ENCODE data around the gene RABIF.
"Not testable (repeated sequence)": the region's sequence is repeated elsewhere in the genome, so short reads cannot be mapped to it uniquely, and the experiment has no call there.

Gene RABIF

DNA sequence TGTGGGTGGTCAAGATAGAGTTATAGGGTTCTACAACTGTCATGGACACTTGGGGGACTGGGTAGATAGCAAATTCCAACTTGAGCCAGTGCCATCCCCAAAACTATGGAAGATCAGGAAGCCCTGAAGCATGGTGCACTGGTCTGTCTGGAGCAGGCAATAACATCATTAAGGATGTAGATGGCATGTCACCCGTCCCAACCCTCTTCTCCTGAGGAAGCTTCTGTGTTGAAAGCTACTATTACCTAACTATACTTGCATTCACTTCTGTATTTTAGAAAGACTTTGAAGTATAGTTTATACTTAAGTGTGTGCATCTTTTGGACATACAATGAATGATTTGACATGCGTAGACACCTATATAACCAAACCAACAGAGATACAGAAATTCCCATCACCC lies 32.9 kb downstream of the RABIF start:
- H3K36me3 Mint-ChIP-seq: no peaks in the 10 kb centered on the region
- no peak overlapping the region for H3K4me3 Mint-ChIP-seq
- ATAC-seq: no peak
- peaks cover 4% of the 10 kb centered on the region for H3K4me1 Mint-ChIP-seq
- no peak overlapping the region for H3K27ac Mint-ChIP-seq
- no peaks in the 10 kb centered on the region for H3K27me3 Mint-ChIP-seq
- H3K9me3 Mint-ChIP-seq: no peaks in the 10 kb centered on the region

DNA sequence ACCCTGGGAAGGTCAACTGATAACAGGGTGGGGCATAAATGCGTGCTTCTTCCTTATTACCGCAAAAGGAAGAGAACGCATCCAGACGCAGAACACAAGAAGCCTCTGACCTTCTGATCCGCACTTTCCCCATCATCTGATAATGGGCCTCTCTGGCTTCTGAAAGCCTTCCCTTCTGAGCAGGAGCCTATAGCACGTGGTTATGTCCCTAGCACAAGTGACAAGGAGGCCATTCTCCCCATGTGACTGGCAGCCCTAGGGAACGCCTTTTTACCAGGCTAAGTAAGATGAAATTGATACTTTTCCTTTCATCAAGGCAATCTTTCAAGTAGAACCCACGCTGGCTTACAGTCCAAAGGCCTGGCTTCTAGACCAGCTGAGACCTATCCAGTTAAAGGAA lies 34.2 kb downstream of the RABIF start:
- H3K36me3 Mint-ChIP-seq: no peaks in the 10 kb centered on the region
- no peak overlapping the region for H3K27ac Mint-ChIP-seq
- no peaks in the 10 kb centered on the region for H3K27me3 Mint-ChIP-seq
- no peak for ATAC-seq
- H3K4me1 Mint-ChIP-seq: peaks cover 10% of the 10 kb centered on the region
- no peaks in the 10 kb centered on the region for H3K9me3 Mint-ChIP-seq
- H3K4me3 Mint-ChIP-seq: no peak overlapping the region

DNA sequence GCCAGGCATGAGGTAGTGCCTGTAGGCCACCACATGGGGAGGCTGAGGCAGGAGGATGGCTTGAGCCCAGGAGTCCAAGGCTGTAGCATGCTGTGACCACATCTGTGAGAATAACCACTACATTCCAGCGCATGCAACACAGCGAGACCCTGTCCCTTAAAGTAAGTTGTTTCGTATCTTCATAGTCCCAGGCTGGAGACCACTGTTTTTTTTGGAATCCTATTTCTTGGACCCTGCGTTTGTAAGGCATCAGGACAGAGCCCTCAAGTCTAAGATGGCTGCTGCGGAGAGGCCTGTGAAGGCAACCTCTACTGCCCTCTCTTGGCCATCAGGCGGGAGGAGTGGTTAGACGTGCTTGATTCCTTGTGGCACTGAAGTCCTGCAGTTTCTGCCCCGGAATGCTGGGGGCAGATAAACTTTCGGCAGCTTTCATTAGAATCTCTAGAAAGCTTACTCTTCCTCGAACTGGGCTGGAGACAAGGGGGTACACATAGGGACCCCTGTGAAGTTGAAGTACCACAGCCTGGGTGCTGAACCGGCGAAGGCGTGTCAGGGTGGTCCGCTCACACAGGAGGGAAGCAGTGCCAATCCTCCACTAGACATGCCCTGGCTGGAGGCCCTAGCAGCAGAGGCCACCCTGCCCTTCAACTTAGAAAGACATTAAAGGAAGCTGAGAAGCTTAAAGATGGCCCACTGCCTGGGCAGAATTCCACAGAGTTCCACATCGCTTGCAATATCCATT lies 36.6 kb downstream of the RABIF start:
- H3K36me3 Mint-ChIP-seq: no peaks in the 10 kb centered on the region
- H3K27ac Mint-ChIP-seq: no peak overlapping the region
- H3K27me3 Mint-ChIP-seq: no peaks in the 10 kb centered on the region
- H3K4me1 Mint-ChIP-seq: peaks cover 27% of the 10 kb centered on the region
- H3K9me3 Mint-ChIP-seq: no peaks in the 10 kb centered on the region
- no peak overlapping the region for H3K4me3 Mint-ChIP-seq
- no peak for ATAC-seq

DNA sequence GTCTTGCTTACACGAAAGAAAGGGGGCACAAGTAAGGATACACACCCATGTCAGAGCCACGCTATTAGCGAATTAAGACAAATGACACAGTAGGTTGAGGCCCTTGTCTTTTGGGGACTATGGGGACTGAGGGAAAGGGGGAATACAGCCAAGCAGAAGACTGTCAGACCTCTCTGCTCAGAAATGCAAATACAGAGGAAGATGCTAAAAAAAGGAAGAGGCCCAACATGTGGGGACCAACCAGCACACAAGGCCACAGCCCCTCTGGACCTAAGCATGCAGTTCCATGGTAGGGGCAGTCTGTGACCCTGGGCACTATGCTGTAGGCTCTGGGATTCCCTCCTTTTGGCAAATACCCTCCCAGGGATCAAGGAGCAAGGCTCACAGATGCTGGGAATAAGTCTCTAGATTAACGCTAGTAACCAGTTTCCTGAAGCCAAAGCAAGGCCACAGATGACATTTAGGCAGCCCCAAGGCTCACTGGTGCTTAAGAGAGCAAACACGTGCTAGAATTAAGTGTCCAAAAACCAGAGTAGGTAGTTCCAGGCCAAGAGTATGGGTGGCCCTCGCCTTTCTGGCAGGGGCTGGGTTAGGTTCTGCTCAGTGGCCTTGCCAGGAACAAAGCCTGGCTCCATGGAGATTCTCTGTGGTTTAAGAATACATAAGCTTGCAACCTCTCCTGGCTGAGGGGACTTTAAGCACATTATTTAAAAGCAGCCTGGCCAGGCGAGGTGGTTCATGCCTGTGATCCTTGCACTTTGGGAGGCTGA lies 38.2 kb downstream of the RABIF start:
- Mint-ChIP-seq H3K4me1 (peaks cover 27% of the 10 kb centered on the region), H3K27ac (peak overlapping the region; percentile 61), H3K27me3 (no peaks in the 10 kb centered on the region), H3K4me3 (no peak overlapping the region), H3K9me3 (no peaks in the 10 kb centered on the region), H3K36me3 (no peaks in the 10 kb centered on the region)
- ATAC-seq: no peak

DNA sequence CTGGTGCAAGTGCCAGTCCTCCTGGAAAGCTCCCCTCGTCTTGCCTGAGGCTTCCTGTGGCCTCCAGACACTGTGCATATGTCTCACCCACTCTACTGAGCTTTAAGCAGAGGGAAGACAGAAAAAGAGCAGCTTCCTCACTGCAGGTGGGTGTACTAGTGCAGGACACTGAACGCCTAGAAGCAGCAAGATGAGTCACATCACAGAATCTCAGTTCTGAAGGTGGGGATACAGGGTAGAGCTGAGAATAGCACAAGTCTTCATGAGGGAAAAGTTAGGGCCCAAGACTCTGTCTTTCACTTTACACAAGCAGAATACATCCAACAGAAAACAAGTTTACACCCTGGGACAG lies 40.8 kb downstream of the RABIF start:
- Mint-ChIP-seq H3K9me3 (no peaks in the 10 kb centered on the region), H3K27me3 (no peaks in the 10 kb centered on the region), H3K27ac (no peak overlapping the region), H3K4me1 (peaks cover 27% of the 10 kb centered on the region), H3K36me3 (no peaks in the 10 kb centered on the region), H3K4me3 (no peak overlapping the region)
- peak; percentile 90 for ATAC-seq

DNA sequence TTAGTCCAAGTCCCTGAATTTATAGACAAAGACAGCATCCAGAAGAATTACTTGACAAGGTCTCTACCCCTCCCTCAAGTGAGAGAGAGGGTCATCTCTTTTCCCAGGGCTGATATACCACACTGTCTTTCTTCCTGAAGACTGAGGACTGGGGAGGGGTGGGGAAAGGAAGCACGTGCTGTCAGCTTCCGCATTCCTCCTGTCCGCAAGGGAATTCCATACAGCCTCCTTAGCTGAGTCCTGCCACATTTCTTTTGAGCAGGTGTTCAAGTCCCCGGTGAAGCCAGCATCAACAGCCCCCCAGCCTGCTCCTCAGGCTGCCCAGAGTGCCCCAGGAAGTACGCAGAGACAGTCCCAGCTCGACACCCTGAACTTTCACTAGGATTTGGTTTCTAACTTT lies 44.0 kb downstream of the RABIF start:
- ATAC-seq: no peak
- no peaks in the 10 kb centered on the region for H3K9me3 Mint-ChIP-seq
- no peak overlapping the region for H3K27ac Mint-ChIP-seq
- H3K4me3 Mint-ChIP-seq: no peak overlapping the region
- no peaks in the 10 kb centered on the region for H3K36me3 Mint-ChIP-seq
- H3K27me3 Mint-ChIP-seq: no peaks in the 10 kb centered on the region
- H3K4me1 Mint-ChIP-seq: peaks cover 18% of the 10 kb centered on the region

DNA sequence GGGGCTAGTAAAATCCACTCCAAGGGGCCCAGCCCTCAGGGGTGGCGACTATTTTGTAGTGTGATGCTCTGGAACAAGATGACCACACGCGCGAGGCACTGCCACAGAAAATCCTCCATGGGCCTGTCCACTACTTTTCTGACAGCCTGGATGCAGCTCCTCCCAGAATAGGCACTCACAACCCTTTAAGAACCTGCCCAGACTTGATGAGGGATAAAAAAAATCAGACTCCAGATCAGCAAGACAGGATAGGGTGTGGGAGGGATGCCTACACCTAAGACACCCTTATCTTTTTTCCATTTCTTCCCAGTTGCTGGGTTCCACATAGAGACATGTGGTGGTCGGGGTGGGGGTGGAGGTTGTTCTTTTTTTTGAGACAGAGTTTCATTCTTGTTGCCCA lies 44.7 kb downstream of the RABIF start:
- ATAC-seq: no peak
- H3K27me3 Mint-ChIP-seq: no peaks in the 10 kb centered on the region

DNA sequence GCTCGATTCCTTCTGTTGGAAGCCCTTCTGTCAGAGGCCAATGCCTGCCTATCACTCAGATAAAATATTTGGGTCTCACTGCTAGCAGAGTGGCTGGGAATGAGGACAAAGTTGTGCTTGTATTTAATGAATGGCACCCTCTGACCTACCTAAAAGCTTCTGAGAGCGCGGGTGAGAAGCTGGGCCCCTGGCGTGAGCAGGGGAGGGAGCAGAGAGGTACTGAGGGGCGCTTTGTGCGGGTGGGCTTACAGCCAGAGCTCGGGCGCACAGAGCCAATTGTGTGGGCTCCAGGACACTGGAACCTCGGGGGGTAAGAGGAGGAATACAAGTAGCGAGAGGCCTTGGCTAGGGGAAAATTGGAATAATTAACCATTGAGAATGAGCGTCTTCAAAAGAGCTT lies 45.9 kb downstream of the RABIF start:
- Mint-ChIP-seq H3K9me3 (no peaks in the 10 kb centered on the region), H3K36me3 (no peaks in the 10 kb centered on the region), H3K27ac (no peak overlapping the region), H3K4me1 (peaks cover 4% of the 10 kb centered on the region), H3K27me3 (peaks cover 2% of the 10 kb centered on the region), H3K4me3 (no peak overlapping the region)
- ATAC-seq: no peak

More for the DNA sequence above, 44.7 kb downstream of the RABIF start:
- peaks cover 13% of the 10 kb centered on the region for H3K4me1 Mint-ChIP-seq
- no peaks in the 10 kb centered on the region for H3K36me3 Mint-ChIP-seq
- no peaks in the 10 kb centered on the region for H3K9me3 Mint-ChIP-seq
- no peak overlapping the region for H3K4me3 Mint-ChIP-seq
- H3K27ac Mint-ChIP-seq: no peak overlapping the region

DNA sequence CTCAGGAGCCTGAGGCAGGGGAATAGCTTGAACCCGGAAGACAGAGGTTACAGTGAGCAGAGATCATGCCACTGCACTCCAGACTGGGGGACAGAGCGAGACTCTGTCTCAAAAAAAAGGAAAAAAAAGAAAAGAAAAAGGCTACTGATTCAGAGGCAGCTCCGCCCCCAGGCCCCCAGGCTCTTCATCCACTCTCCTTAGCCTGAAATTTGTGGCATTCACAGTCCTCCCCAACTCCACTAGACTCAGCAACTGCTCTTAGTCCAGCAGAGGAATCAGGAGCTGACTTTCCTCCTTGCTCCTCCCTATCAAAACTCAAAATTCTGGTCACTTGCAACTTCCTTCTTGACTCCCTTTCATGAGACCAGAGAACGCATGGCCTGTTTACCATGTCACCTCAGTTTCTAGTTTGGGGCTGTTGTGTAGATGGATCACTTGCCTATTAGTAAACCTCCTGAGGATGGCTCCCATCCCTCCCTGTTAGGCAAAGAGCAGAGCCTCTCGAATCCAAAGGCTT lies 51.1 kb downstream of the RABIF start:
- no peaks in the 10 kb centered on the region for H3K36me3 Mint-ChIP-seq
- no peaks in the 10 kb centered on the region for H3K9me3 Mint-ChIP-seq
- ATAC-seq: no peak
- peaks cover 29% of the 10 kb centered on the region for H3K4me1 Mint-ChIP-seq
- peaks cover 8% of the 10 kb centered on the region for H3K27me3 Mint-ChIP-seq
- H3K27ac Mint-ChIP-seq: no peak overlapping the region
- H3K4me3 Mint-ChIP-seq: no peak overlapping the region

DNA sequence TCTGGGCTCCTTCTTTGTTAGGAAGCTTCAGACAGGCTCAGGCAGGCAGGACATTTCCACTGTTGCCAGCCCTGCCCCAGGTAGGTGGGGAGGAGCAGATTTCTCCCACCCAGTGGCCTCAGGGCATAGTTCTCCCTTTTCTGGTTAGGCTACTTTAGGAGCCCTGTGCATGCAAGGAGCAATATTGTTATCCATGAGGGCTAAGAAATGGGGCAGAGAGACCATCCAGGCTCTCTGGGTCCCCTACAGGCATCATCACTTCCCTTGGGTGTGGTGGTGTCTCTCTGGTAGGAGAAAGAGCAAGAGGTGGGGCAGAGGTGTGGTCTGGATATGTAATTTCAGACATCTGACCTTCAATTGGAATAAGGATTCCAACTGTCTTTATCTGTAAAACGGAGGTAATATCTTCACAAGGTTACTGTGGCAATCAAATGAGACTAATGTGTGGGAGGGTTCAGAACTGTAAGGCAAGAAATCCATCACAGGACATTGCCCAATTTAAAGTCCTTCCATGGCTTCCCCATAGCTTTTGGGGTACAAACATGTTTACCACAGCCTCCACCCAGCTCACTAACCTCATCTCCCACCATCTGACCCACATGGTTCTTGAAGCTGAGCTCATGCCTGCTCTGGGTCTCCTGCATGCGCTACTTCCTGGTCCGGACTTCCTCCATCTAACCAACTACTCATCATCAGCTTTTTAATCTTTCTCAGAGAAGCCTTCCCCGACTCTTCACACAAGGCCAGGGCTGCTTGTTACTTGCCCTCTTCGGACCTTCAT lies 52.1 kb downstream of the RABIF start:
- peaks cover 8% of the 10 kb centered on the region for H3K27me3 Mint-ChIP-seq
- no peak overlapping the region for H3K27ac Mint-ChIP-seq
- H3K36me3 Mint-ChIP-seq: no peaks in the 10 kb centered on the region
- peaks cover 29% of the 10 kb centered on the region for H3K4me1 Mint-ChIP-seq
- no peaks in the 10 kb centered on the region for H3K9me3 Mint-ChIP-seq
- no peak overlapping the region for H3K4me3 Mint-ChIP-seq
- ATAC-seq: no peak

DNA sequence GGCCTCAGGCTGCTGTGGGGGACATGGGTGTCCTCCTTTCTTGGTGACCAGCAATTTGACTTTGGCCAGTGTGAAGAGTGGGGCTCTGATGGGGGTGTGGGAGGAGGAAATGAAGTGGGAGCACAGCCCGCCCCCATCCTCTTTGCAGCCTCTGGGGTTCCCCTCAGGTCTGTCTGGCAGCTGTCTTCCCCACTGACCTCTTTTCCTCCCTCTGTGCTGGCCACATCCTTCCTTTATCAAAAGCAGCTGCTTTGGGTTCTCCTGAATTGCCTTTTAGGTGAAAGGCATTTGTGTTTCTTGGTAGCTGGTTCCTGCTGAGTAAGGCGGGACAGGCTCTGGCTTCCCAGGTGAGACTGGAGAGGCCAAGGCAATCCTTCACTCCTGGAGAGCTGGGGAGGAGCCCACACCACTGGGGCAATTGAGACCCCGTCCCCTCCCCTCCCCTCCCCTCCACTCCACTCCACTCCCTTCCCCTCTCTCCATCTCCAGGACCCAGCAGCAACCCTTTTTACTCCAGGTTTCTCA lies 53.3 kb downstream of the RABIF start:
- Mint-ChIP-seq H3K4me3 (no peak overlapping the region), H3K27me3 (peaks cover 8% of the 10 kb centered on the region), H3K4me1 (peaks cover 29% of the 10 kb centered on the region), H3K36me3 (no peaks in the 10 kb centered on the region), H3K9me3 (no peaks in the 10 kb centered on the region), H3K27ac (peak overlapping the region; percentile 61)
- peak; percentile 68 for ATAC-seq

DNA sequence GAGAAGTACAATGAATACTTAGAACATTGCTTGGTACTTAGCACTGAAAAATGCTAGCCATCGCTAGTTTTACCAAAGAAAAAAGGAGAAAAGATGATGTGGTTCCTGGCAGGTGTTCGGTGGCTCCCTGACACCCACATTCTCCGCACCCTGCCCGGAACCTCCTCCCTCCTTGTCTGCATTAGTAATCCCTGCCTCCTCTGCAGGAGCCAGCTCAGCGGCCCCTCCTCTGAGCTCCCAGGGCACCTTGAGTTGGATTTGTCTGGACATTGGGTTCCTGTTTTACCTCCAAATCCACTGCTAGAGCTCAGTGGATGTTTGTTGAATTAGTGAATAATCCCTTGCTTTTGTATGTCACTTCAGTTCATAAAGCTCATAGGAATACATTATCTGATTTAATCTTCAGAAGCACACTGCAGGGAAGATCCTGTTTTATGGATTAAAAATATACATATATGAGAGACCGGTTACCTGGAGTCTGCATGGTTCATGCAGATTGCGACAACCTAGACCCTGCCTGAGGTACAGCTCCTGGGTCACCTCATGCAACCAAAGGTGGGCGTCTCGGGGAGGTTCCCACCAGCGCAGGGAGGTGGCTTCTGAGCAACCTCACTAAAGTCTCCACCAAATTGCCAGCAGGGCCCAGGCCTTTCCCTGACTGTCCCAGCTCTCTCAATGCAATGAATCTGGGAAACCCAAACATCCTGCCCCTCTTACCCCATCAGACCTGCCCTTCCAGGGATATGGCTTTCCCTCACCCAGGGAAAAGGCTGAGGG lies 54.0 kb downstream of the RABIF start:
- peaks cover 29% of the 10 kb centered on the region for H3K4me1 Mint-ChIP-seq
- peak; percentile 12 for ATAC-seq

DNA sequence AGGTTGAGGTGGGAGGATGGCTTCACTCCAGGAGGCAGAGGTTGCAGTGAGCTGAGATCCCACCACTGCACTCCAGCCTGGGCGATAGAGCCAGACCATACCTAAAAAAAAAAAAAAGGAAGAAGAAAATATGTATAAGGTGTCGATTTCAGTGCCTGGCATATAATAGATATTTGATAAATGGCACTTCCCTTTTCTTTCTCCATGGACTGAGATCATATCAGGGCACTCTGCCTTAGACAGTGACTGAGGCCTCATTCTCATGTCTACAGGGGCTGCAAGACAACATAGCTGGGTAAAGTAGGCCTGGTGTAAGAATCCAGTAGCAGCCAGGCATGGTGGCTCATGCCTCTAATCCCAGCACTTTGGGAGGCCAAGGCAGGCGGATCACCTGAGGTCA lies 57.0 kb downstream of the RABIF start:
- no peaks in the 10 kb centered on the region for H3K36me3 Mint-ChIP-seq
- no peak overlapping the region for H3K4me3 Mint-ChIP-seq
- H3K27me3 Mint-ChIP-seq: no peaks in the 10 kb centered on the region
- H3K4me1 Mint-ChIP-seq: peaks cover 23% of the 10 kb centered on the region
- H3K9me3 Mint-ChIP-seq: no peaks in the 10 kb centered on the region
- no peak overlapping the region for H3K27ac Mint-ChIP-seq
- ATAC-seq: no peak

More for the DNA sequence above, 54.0 kb downstream of the RABIF start:
- H3K36me3 Mint-ChIP-seq: no peaks in the 10 kb centered on the region
- peaks cover 8% of the 10 kb centered on the region for H3K27me3 Mint-ChIP-seq
- peak overlapping the region; percentile 61 for H3K27ac Mint-ChIP-seq
- H3K9me3 Mint-ChIP-seq: no peaks in the 10 kb centered on the region
- H3K4me3 Mint-ChIP-seq: no peak overlapping the region

DNA sequence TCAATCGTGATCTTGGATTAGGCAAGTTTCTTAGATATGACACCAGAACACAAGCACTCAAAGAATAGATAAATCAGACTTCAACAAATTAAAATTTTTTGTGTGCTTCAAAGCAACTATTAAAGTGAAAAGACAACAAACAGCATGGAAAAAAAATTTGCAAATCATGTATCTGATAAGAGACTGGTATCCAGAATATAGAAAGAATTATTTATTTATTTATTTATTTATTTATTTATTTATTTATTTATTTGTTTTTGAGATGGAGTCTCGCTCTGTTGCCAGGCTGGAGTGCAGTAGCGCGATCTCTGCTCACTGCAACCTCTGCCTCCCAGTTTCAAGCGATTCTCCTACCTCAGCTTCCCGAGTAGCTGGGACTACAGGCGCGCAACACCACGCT lies 59.7 kb downstream of the RABIF start:
- not testable (repeated sequence) for H3K9me3 Mint-ChIP-seq, H3K4me3 Mint-ChIP-seq, H3K4me1 Mint-ChIP-seq, H3K27ac Mint-ChIP-seq, H3K36me3 Mint-ChIP-seq, ATAC-seq
- peaks cover 13% of the 10 kb centered on the region for H3K27me3 Mint-ChIP-seq
